ENCODE data around the gene SSBP2.
"Not testable (repeated sequence)": the region's sequence is repeated elsewhere in the genome, so short reads cannot be mapped to it uniquely, and the experiment has no call there.

SSBP2 gene

GRCh38 chr5:81486711-81487110 is 264.2 kb downstream of the SSBP2 start:
- Mint-ChIP-seq H3K36me3 (ENCODE audit: low read depth) (peaks cover 13% of the 10 kb centered on the region), H3K27ac (peak overlapping the region; percentile 61), H3K27me3 (ENCODE audit: low read depth, poor library complexity) (no peaks in the 10 kb centered on the region), H3K4me3 (no peak overlapping the region), H3K4me1 (no peaks in the 10 kb centered on the region), H3K9me3 (no peaks in the 10 kb centered on the region)
- no peak for DNase-seq
- TF ChIP-seq CTCF (IDR thresholded peaks at IDR 0.05) = no peak

GRCh38 chr5:81482595-81482994 is 268.3 kb downstream of the SSBP2 start:
- DNase-seq = no peak
- TF ChIP-seq CTCF (IDR thresholded peaks at IDR 0.05) = no peak
- Mint-ChIP-seq H3K4me3 (no peak overlapping the region), H3K9me3 (no peaks in the 10 kb centered on the region), H3K27ac (peak overlapping the region; percentile 22), H3K36me3 (ENCODE audit: low read depth) (peaks cover 24% of the 10 kb centered on the region), H3K27me3 (ENCODE audit: low read depth, poor library complexity) (no peaks in the 10 kb centered on the region), H3K4me1 (no peaks in the 10 kb centered on the region)

- H3K36me3 Mint-ChIP-seq (ENCODE audit: low read depth) = peaks cover 37% of the 10 kb centered on the region
- DNase-seq; H3K27me3 Mint-ChIP-seq (ENCODE audit: low read depth, poor library complexity); H3K4me3 Mint-ChIP-seq; H3K27ac Mint-ChIP-seq; H3K9me3 Mint-ChIP-seq; H3K4me1 Mint-ChIP-seq: not testable (repeated sequence)
Measured at GRCh38 chr5:81473395-81473794, 277.5 kb downstream of the SSBP2 start.

- H3K27ac Mint-ChIP-seq = no peak overlapping the region
- H3K4me1 Mint-ChIP-seq = no peaks in the 10 kb centered on the region
- peaks cover 3% of the 10 kb centered on the region for H3K27me3 Mint-ChIP-seq (ENCODE audit: low read depth, poor library complexity)
- TF ChIP-seq CTCF (IDR thresholded peaks at IDR 0.05) = no peak
- peaks cover 5% of the 10 kb centered on the region for H3K9me3 Mint-ChIP-seq
- no peak overlapping the region for H3K4me3 Mint-ChIP-seq
- H3K36me3 Mint-ChIP-seq (ENCODE audit: low read depth) = peaks cover 34% of the 10 kb centered on the region
- DNase-seq = no peak
Measured at GRCh38 chr5:81469676-81470075, 281.2 kb downstream of the SSBP2 start.

- TF ChIP-seq CTCF (IDR thresholded peaks at IDR 0.05) = no peak
- Mint-ChIP-seq H3K9me3 (peaks cover 4% of the 10 kb centered on the region), H3K4me1 (no peaks in the 10 kb centered on the region), H3K36me3 (ENCODE audit: low read depth) (peaks cover 52% of the 10 kb centered on the region), H3K27me3 (ENCODE audit: low read depth, poor library complexity) (no peaks in the 10 kb centered on the region), H3K27ac (no peak overlapping the region), H3K4me3 (no peak overlapping the region)
- no peak for DNase-seq
Measured at GRCh38 chr5:81450940-81451339, 300.0 kb downstream of the SSBP2 start.

- Mint-ChIP-seq H3K9me3 (peaks cover 5% of the 10 kb centered on the region), H3K27ac (no peak overlapping the region), H3K4me3 (no peak overlapping the region), H3K36me3 (ENCODE audit: low read depth) (peaks cover 53% of the 10 kb centered on the region), H3K4me1 (no peaks in the 10 kb centered on the region), H3K27me3 (ENCODE audit: low read depth, poor library complexity) (no peaks in the 10 kb centered on the region)
- no peak for TF ChIP-seq CTCF (IDR thresholded peaks at IDR 0.05)
- DNase-seq = no peak
Measured at GRCh38 chr5:81435023-81435422, 315.9 kb downstream of the SSBP2 start.

Measured in nephron progenitor cell (in vitro differentiated cells).